Psoas muscle (tissue), 8 donors: ENCODE results near the gene JPT2. TPM values are rescaled to one million over a fixed set of nuclear protein-coding genes. Genes with fewer than 3 reads are reported as not detected.

Experiments
- ATAC-seq, 4 donors: fragments of 200-7000 bp; cut with Tn5 transposase; one replicate each; pipeline ENCODE4 v1.9.1; 2020; ENCODE audit warnings: moderate library complexity in 3 of 4, mild to moderate bottlenecking in 2 of 4
- DNase-seq, 2 donors: peaks; one replicate each; pipeline ENCODE4 v3.0.0-alpha.2; 2020
- H3K27ac ChIP-seq: fragments of 200-600 bp; one replicate; pipeline ENCODE4 v1.8.0; 2022
- H3K27me3 ChIP-seq, 3 donors: fragments of 200-600 bp in 1 of 3; one replicate each; pipeline versions ENCODE4 v1.6.1 to v1.8.0; 2013 to 2022; ENCODE audit warnings: low read length in 2 of 3, mild to moderate bottlenecking in 2 of 3, moderate library complexity in 1 of 3; ENCODE audit not compliant: insufficient read depth in 3 of 3
- H3K36me3 ChIP-seq, 2 donors: fragments of 200-600 bp in 1 of 2; one replicate each; pipeline versions ENCODE4 v1.6.1 to v1.8.0; 2013 to 2022; ENCODE audit warnings: low read depth in 1 of 2, mild to moderate bottlenecking in 1 of 2, moderate library complexity in 1 of 2; ENCODE audit not compliant: insufficient read depth in 1 of 2
- H3K4me1 ChIP-seq: fragments of 200-600 bp; one replicate; pipeline ENCODE4 v1.8.0; 2022
- H3K4me3 ChIP-seq: fragments of 200-600 bp; one replicate; pipeline ENCODE4 v1.8.0; 2022; ENCODE audit warnings: mild to moderate bottlenecking
- H3K9me3 ChIP-seq: fragments of 200-600 bp; one replicate; pipeline ENCODE4 v1.8.0; 2022
- WGBS, 3 donors: extraction: QIAGEN DNeasy Blood & Tissue Kit; methylation state at CpG; one replicate each; pipeline versions ENCODE4 v1.1.6 to v1.1.7; 2013; 5-methylcytosine and 5-hydroxymethylcytosine counted together
- intact Hi-C, 2 donors: fragments of 100-400 bp; cut with DNase I; formaldehyde crosslinking; loops; one replicate each; pipeline versions ENCODE4 v1.11.0 to v1.14.2; 2022
- polyA plus RNA-seq, 3 donors: library from polyadenylated mRNA; stranded (reverse); fragments of 200-250 nt; gene quantifications; one replicate each; pipeline ENCODE4 v1.2.3, GENCODE V29; 2013
- total RNA-seq, 4 donors: library from RNA; stranded (reverse); fragmentation: NEBNext Ultra II Directional in 2 of 4; extraction: Animal tissue kit (Norgen Biotek cat#: 25700) in 2 of 4; gene quantifications; one replicate each; pipeline versions ENCODE4 v1.2.1 to v1.2.4, GENCODE V29; 2021 to 2023
- TF ChIP-seq, protein P1 (sequence below): fragments of 200-600 bp; IDR thresholded peaks from one replicate; pipeline ENCODE4 v1.8.0; 2022; ENCODE audit warnings: antibody characterized with exemption
- donor health status: healthy with polysubstance abuse.
- donor health status: DM: no; HTN: no; CAD: no; lungs with moderate emphysema.
- donor health status: Bipolar disorder and iron deficiency.
- donor health status: healthy.
- donor health status: DM: yes; HTN: yes; CAD: no.
- donor health status: DM: no; HTN: no; CAD: no.
- donor health status: DM: no; HTN: no; CAD: no.
- donor health status: DM: yes; HTN: yes; CAD: no.

Gene JPT2
- total and polyA plus RNA-seq, 7 donors, result 14.4 to 30.6 (median 24.1) TPM

DNA sequence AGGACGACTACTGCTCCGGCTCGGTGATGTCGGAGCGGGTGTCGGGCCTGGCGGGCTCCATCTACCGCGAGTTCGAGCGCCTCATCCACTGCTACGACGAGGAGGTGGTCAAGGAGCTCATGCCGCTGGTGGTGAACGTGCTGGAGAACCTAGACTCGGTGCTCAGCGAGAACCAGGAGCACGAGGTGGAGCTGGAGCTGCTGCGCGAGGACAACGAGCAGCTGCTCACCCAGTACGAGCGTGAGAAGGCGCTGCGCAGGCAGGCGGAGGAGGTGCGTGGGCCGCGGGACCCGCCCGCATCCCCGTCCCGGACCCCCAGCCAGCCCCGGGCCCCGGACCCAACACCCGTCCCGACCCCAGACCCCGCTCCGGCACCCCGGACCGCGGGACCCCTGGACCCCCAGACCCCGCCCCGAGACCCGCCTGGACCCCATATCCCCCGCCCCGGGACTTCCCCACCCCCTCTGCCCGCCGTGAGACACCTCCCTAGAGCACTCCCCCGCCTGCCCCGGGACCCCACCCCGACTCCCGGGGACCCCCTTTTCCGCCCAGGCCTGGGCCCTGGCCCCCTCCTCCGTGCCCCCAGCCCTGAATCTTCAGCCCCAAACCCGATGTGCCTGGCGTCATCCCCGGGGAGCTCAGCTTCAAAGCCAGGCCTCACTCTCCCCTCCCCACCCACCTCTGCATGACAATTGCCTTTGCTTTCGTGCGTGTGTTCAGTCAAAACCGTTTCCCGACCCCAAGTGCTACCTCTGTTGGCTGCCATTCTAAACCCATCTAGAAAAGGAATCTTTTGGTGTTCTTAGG, 28.5 kb downstream of the JPT2 start:
- H3K4me3 ChIP-seq, result peak overlapping the region; percentile 96
- peak; percentile 17 to 29 (median 24) for ATAC-seq
- no peaks in the 10 kb centered on the region for H3K9me3 ChIP-seq
- H3K4me1 ChIP-seq, result peaks cover 29% of the 10 kb centered on the region
- DNase-seq, result no peak
- TF ChIP-seq, protein P1, sequence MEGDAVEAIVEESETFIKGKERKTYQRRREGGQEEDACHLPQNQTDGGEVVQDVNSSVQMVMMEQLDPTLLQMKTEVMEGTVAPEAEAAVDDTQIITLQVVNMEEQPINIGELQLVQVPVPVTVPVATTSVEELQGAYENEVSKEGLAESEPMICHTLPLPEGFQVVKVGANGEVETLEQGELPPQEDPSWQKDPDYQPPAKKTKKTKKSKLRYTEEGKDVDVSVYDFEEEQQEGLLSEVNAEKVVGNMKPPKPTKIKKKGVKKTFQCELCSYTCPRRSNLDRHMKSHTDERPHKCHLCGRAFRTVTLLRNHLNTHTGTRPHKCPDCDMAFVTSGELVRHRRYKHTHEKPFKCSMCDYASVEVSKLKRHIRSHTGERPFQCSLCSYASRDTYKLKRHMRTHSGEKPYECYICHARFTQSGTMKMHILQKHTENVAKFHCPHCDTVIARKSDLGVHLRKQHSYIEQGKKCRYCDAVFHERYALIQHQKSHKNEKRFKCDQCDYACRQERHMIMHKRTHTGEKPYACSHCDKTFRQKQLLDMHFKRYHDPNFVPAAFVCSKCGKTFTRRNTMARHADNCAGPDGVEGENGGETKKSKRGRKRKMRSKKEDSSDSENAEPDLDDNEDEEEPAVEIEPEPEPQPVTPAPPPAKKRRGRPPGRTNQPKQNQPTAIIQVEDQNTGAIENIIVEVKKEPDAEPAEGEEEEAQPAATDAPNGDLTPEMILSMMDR, result no peak
- intact Hi-C loops, result loop anchor here (5.0 to 10.0 kb wide), 4 partner anchors 66 to 329 kb away; partner anchors contain the start of genes CRAMP1 (in 2 of the 2), IFT140 (in 2 of the 2), EME2 (in 1 of the 2) and MRPS34 (in 1 of the 2)
- H3K27me3 ChIP-seq, result no peaks in the 10 kb centered on the region
- peaks cover 2 to 11% of the 10 kb centered on the region in 2 donors for H3K36me3 ChIP-seq
- 0 to 1% (median 0%) methylated on average over 33 to 60 of the region's 62 CpGs for WGBS, 3 donors
- H3K27ac ChIP-seq, result peak overlapping the region; percentile 99

DNA sequence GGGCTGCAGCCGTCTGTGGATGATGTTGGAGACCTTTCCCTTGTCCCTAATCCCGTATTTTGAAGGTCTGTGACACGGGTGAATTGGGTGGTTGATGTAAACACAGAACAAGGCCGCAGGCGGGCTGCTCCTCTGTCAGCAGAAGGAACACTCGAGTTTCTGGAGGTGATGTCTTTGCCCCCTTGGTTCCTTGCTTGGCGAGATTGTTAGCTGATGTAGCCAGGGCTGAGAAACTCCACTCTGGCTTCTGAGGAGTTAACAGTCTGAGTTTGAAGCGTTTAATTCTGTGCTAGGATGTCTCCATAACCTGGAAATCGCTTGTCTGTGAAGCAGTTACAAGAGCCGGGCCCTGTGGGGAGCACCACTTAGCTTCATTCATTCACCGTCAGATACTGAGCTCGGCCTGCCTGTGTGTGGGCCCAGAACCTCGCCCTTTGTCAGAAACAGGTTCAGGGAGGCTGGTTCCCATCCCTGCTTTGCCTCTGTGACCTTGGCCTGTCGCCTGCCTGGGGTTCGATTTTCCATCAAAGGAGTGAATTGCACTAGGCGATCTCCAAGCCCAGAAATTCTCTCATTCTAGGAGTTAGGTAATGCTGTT, 29.2 kb downstream of the JPT2 start:
- intact Hi-C loops, result loop anchor here (5.0 to 10.0 kb wide), 4 partner anchors 65 to 330 kb away; partner anchors contain the start of genes CRAMP1 (in 2 of the 2), IFT140 (in 2 of the 2), EME2 (in 1 of the 2) and MRPS34 (in 1 of the 2)
- Histone ChIP-seq H3K27me3 (no peaks in the 10 kb centered on the region), H3K36me3 (peaks cover 0 to 6% of the 10 kb centered on the region in 2 donors), H3K4me3 (peak overlapping the region; percentile 96), H3K4me1 (peaks cover 29% of the 10 kb centered on the region), H3K9me3 (no peaks in the 10 kb centered on the region), H3K27ac (peak overlapping the region; percentile 99)
- DNase-seq (no peak), ATAC-seq (no peak)
- 16 to 20% (median 16%) methylated on average over 16 of the region's 16 CpGs for WGBS, 3 donors
- TF ChIP-seq, protein P1, result no peak

DNA sequence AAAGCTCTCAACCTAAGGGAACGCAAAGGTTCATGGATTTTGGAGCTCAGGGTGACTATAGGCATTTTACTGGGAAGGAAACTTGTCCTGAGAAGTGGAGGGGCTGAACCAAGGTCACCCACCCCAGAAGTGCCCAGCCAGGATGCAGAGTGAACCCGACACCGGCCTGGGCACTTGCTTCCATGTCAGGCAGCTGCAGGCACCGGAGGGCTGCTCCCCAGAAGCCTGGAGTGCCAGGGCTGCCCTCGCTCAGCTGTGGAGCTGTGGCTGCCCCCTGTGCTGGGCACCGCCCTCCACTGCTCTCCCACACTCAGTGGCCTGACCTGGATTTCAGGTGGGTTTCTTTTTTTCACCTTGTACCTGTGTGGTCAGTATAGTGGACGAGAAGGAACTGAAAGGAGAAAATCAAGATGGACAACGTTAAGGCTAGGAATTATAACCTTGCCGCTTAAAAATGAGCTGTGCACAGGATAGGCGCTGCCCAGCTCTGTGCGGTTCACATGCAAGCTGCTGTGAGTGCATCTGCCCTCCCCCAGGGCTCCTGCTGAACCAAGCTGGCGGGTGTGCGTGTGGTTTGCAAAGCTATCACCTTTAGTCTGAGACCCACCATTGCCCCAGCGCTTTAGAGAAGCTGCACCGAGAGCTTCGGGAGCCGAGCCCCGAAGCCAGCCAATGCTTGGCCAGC, 30.1 kb downstream of the JPT2 start:
- no peaks in the 10 kb centered on the region for H3K9me3 ChIP-seq
- H3K27me3 ChIP-seq, result no peaks in the 10 kb centered on the region
- intact Hi-C loops, result loop anchor here (5.0 to 10.0 kb wide), 4 partner anchors 64 to 331 kb away; partner anchors contain the start of genes CRAMP1 (in 2 of the 2), IFT140 (in 2 of the 2), EME2 (in 1 of the 2) and MRPS34 (in 1 of the 2)
- H3K4me3 ChIP-seq, result peak overlapping the region; percentile 96
- 69 to 77% (median 75%) methylated on average over 18 of the region's 18 CpGs for WGBS, 3 donors
- peaks cover 29% of the 10 kb centered on the region for H3K4me1 ChIP-seq
- DNase-seq (no peak), ATAC-seq (no peak)
- TF ChIP-seq, protein P1, result no peak
- no peaks in the 10 kb centered on the region for H3K36me3 ChIP-seq
- H3K27ac ChIP-seq, result peak overlapping the region; percentile 99

DNA sequence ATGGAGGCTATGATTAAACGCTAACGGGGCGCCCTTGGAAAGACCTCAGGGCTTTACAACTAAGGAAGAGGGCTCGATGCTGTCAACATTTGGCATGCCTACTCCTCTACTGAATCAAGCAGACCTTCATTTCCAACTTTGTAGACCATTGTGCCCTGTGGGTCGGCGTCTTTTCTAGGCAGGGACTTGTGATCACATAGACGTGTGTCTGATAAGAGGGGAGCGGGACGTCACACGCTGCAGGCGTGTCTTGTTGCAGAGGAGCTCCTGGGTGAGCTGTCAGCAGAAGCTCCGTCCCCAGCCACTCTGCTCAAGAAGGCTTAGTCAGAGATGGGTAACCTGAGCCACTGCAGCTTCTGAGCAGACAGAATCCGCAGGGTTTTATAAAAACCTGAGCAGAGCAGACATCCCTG, 30.7 kb downstream of the JPT2 start:
- intact Hi-C loops, result loop anchor here (5.0 to 10.0 kb wide), 4 partner anchors 64 to 331 kb away; partner anchors contain the start of genes CRAMP1 (in 2 of the 2), IFT140 (in 2 of the 2), EME2 (in 1 of the 2) and MRPS34 (in 1 of the 2)
- no peaks in the 10 kb centered on the region for H3K36me3 ChIP-seq
- peak; percentile 37 to 66 (median 38) for ATAC-seq
- peak; percentile 64 to 70 for DNase-seq
- H3K4me3 ChIP-seq, result peak overlapping the region; percentile 96
- peak overlapping the region; percentile 99 for H3K27ac ChIP-seq
- H3K4me1 ChIP-seq, result peaks cover 29% of the 10 kb centered on the region
- no peaks in the 10 kb centered on the region for H3K27me3 ChIP-seq
- H3K9me3 ChIP-seq, result no peaks in the 10 kb centered on the region
- 53 to 70% (median 55%) methylated on average over 13 of the region's 13 CpGs for WGBS, 3 donors
- TF ChIP-seq, protein P1, result no peak
